Measurements from ENCODE around the gene ZNF512B. TPM values are rescaled to one million over a fixed set of nuclear protein-coding genes. Genes with fewer than 3 reads are reported as not detected.

ZNF512B gene
- total RNA-seq, 1 donor from 2014 or later, result 13.7 TPM

GRCh38 chr20:63941282-63942081 lies 28.2 kb downstream of the ZNF512B start:
- Histone ChIP-seq H3K27ac (peak overlapping the region; percentile 76), H3K36me3 (peaks cover 84% of the 10 kb centered on the region), H3K4me3 (peak overlapping the region; percentile 3), H3K4me1 (peaks cover 27% of the 10 kb centered on the region), H3K9me3 (no peaks in the 10 kb centered on the region), H3K27me3 (ENCODE audit: low read depth) (no peaks in the 10 kb centered on the region)
- ATAC-seq, result peak; percentile 71 to 81
- DNase-seq, result peak; percentile 90
- no peak for TF ChIP-seq CTCF (IDR thresholded peaks at IDR 0.05)
- intact Hi-C loops (cut with DNase I), result no loop called here

DNA sequence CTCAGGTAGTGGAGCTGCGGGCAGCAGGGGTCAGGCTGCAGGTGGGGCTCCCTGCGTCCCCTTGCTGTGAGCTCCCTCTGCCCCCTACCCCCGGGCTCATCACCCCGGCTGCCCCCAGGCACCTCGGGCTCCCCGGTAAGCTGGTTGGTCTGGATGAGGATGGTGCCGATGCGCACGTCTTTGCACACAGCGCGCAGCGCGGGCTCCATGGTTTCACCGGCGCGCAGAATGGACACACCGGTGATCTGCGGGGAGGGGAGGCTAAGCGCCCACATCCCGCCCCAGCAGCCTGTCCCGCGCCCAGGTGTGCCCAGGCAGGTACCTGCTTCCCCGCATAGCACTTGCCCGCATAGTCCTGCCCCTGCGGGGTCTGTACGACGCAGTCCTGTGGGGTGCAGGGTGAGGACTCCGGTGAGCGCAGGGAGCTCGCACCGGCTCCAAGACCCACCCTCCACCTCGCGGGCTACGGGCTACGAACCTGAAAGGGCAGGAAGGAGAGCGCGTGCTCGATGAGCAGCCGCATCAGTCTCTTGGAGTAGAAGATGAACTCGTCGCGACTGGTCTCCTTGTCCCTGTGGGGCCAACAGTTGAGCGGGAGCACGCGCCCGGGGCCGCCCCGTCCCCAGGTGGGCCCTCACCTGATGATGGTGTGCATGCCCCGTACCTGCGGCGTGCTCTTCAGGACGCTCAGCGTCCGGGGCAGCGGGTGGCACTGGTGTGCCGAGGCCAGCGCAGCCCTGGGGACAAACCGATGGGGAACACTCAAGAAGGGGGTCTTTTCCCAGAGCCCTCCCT lies 29.1 kb downstream of the ZNF512B start:
- intact Hi-C loops (cut with DNase I), result no loop called here
- no peak overlapping the region for H3K4me3 ChIP-seq
- H3K9me3 ChIP-seq, result no peaks in the 10 kb centered on the region
- ATAC-seq, result peak; percentile 1 to 4
- peak; percentile 47 for DNase-seq
- H3K4me1 ChIP-seq, result peaks cover 27% of the 10 kb centered on the region
- H3K36me3 ChIP-seq, result peaks cover 84% of the 10 kb centered on the region
- H3K27me3 ChIP-seq (ENCODE audit: low read depth), result no peaks in the 10 kb centered on the region
- H3K27ac ChIP-seq, result peak overlapping the region; percentile 76
- TF ChIP-seq CTCF (IDR thresholded peaks at IDR 0.05), result no peak

- DNase-seq, result no peak
Observed at GRCh38 chr20:63940071-63940471, 29.7 kb downstream of the ZNF512B start.

GRCh38 chr20:63939061-63939935 lies 30.4 kb downstream of the ZNF512B start:
- no peak overlapping the region for H3K4me3 ChIP-seq
- peaks cover 84% of the 10 kb centered on the region for H3K36me3 ChIP-seq
- DNase-seq, result no peak
- H3K27me3 ChIP-seq (ENCODE audit: low read depth), result no peaks in the 10 kb centered on the region
- TF ChIP-seq CTCF (IDR thresholded peaks at IDR 0.05), result no peak
- H3K4me1 ChIP-seq, result peaks cover 27% of the 10 kb centered on the region
- H3K27ac ChIP-seq, result no peak overlapping the region
- no peak for ATAC-seq
- intact Hi-C loops (cut with DNase I), result no loop called here
- no peaks in the 10 kb centered on the region for H3K9me3 ChIP-seq

More at GRCh38 chr20:63940071-63940471, 29.7 kb downstream of the ZNF512B start:
- TF ChIP-seq CTCF (IDR thresholded peaks at IDR 0.05), result no peak
- peaks cover 27% of the 10 kb centered on the region for H3K4me1 ChIP-seq
- no peak overlapping the region for H3K27ac ChIP-seq
- no peaks in the 10 kb centered on the region for H3K9me3 ChIP-seq
- H3K4me3 ChIP-seq, result no peak overlapping the region
- ATAC-seq, result no peak
- intact Hi-C loops (cut with DNase I), result no loop called here
- H3K27me3 ChIP-seq (ENCODE audit: low read depth), result no peaks in the 10 kb centered on the region
- H3K36me3 ChIP-seq, result peaks cover 84% of the 10 kb centered on the region

GRCh38 chr20:63937596-63937995 lies 32.1 kb downstream of the ZNF512B start:
- DNase-seq, result no peak
- H3K4me1 ChIP-seq, result peaks cover 11% of the 10 kb centered on the region
- peaks cover 82% of the 10 kb centered on the region for H3K36me3 ChIP-seq
- H3K27ac ChIP-seq, result no peak overlapping the region
- H3K9me3 ChIP-seq, result no peaks in the 10 kb centered on the region
- intact Hi-C loops (cut with DNase I), result no loop called here
- H3K27me3 ChIP-seq (ENCODE audit: low read depth), result no peaks in the 10 kb centered on the region
- no peak overlapping the region for H3K4me3 ChIP-seq
- ATAC-seq, result no peak
- no peak for TF ChIP-seq CTCF (IDR thresholded peaks at IDR 0.05)

Data from lower lobe of right lung (tissue), 2 donors.